GM12892 (cell line): Measurements from ENCODE around the gene SCN10A.

ENCODE experiments used
- POLR2A ChIP-seq: IDR thresholded peaks from 2 replicates; pipeline ENCODE4 v1.6.1; 2011; ENCODE audit warnings: low read depth, low read length, control low read depth
- TAF1 ChIP-seq: IDR thresholded peaks from 2 replicates; pipeline ENCODE4 v1.6.1; 2011; ENCODE audit warnings: low read depth, mild to moderate bottlenecking, control low read depth, low read length, borderline replicate concordance

DNA sequence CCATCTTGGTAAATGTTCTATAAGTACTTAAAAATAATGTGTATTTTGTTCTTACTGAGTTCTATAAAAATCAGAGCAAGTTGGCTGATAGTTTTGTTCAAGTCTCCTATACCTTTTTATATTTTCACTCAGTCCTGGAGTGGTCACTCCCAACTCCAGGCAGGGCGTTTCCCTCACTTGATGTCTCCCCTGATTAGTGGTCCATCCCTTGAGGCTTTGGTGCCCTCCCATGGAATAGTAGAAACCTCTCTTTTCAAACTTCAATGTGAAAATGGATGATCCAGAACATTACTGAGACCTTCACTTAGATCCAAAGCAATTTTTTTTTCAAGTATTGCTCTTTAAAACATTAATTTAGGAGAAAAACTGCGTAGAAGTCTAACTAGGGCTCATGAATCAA, 25.0 kb upstream of the SCN10A start:
- TF ChIP-seq TAF1 (no peak), POLR2A (no peak)
